Large intestine (tissue), 3 donors: ENCODE results near the gene YPEL1. TPM values are rescaled to one million over a fixed set of nuclear protein-coding genes. Genes with fewer than 3 reads are reported as not detected.
A peak's percentile ranks its signal among the peaks of the same experiment; 100 is the strongest.

Source experiments
- DNase-seq, 2 donors: peaks; one replicate each; pipeline versions ENCODE4 v3.0.0 to v3.0.0-alpha.2; 2013
- H3K27ac ChIP-seq: one replicate; pipeline ENCODE4 v1.5.1; 2013; ENCODE audit warnings: low read length
- H3K27me3 ChIP-seq: 2 replicates; pipeline ENCODE4 v1.6.1; 2013; ENCODE audit warnings: low read length; ENCODE audit not compliant: control insufficient read depth, insufficient read depth
- H3K36me3 ChIP-seq: 2 replicates; pipeline ENCODE4 v1.6.1; 2013; ENCODE audit warnings: low read length; ENCODE audit not compliant: control insufficient read depth, insufficient read depth
- H3K4me1 ChIP-seq: one replicate; pipeline ENCODE4 v1.6.1; 2013; ENCODE audit warnings: low read length; ENCODE audit not compliant: control insufficient read depth, insufficient read depth
- H3K4me3 ChIP-seq: one replicate; pipeline ENCODE4 v1.5.1; 2013; ENCODE audit warnings: low read length
- H3K9me3 ChIP-seq: one replicate; pipeline ENCODE4 v1.6.1; 2013; ENCODE audit warnings: mild to moderate bottlenecking, low read depth, low read length, moderate library complexity; ENCODE audit not compliant: control insufficient read depth
- WGBS: methylation state at CpG from one replicate; pipeline ENCODE4 v1.1.5; 2013; ENCODE audit warnings: low lambda C conversion rate; ENCODE audit not compliant: insufficient coverage; 5-methylcytosine and 5-hydroxymethylcytosine counted together
- polyA plus RNA-seq: library from polyadenylated mRNA; unstranded; fragments of 120-200 nt; gene quantifications from one replicate; pipeline ENCODE4 v1.2.1, GENCODE V29; 2013

Gene YPEL1
- polyA plus RNA-seq, 1 donor, result 4.1 TPM

- Histone ChIP-seq H3K9me3 (no peaks in the 10 kb centered on the region), H3K4me3 (no peak overlapping the region), H3K4me1 (no peaks in the 10 kb centered on the region), H3K36me3 (no peaks in the 10 kb centered on the region), H3K27ac (no peak overlapping the region), H3K27me3 (no peaks in the 10 kb centered on the region)
- WGBS, result no CpG with 5 or more reads among the region's 14 CpGs
- peak; percentile 64 to 69 for DNase-seq
Observed at GRCh38 chr22:21712751-21713427, 22.7 kb downstream of the YPEL1 start.

GRCh38 chr22:21711851-21712250 lies 23.7 kb downstream of the YPEL1 start:
- Histone ChIP-seq H3K27ac (no peak overlapping the region), H3K4me1 (no peaks in the 10 kb centered on the region), H3K36me3 (no peaks in the 10 kb centered on the region), H3K9me3 (no peaks in the 10 kb centered on the region), H3K27me3 (no peaks in the 10 kb centered on the region), H3K4me3 (no peak overlapping the region)
- DNase-seq, result no peak
- 88% methylated on average over 3 of the region's 4 CpGs for WGBS

GRCh38 chr22:21710156-21710555 lies 25.4 kb downstream of the YPEL1 start:
- DNase-seq, result no peak
- no peaks in the 10 kb centered on the region for H3K4me1 ChIP-seq
- no peak overlapping the region for H3K4me3 ChIP-seq
- H3K27me3 ChIP-seq, result no peaks in the 10 kb centered on the region
- WGBS, result 100% methylated on average over 1 of the region's 7 CpGs
- H3K36me3 ChIP-seq, result no peaks in the 10 kb centered on the region
- no peak overlapping the region for H3K27ac ChIP-seq
- H3K9me3 ChIP-seq, result no peaks in the 10 kb centered on the region

- no peaks in the 10 kb centered on the region for H3K4me1 ChIP-seq
- no peaks in the 10 kb centered on the region for H3K9me3 ChIP-seq
- DNase-seq, result no peak
- no peak overlapping the region for H3K4me3 ChIP-seq
- no peaks in the 10 kb centered on the region for H3K36me3 ChIP-seq
- no peaks in the 10 kb centered on the region for H3K27me3 ChIP-seq
- 80% methylated on average over 1 of the region's 8 CpGs for WGBS
- no peak overlapping the region for H3K27ac ChIP-seq
Observed at GRCh38 chr22:21709688-21710087, 25.9 kb downstream of the YPEL1 start.

- no peak overlapping the region for H3K27ac ChIP-seq
- no peak overlapping the region for H3K4me3 ChIP-seq
- H3K4me1 ChIP-seq, result no peaks in the 10 kb centered on the region
- H3K36me3 ChIP-seq, result no peaks in the 10 kb centered on the region
- DNase-seq, result no peak
- no peaks in the 10 kb centered on the region for H3K27me3 ChIP-seq
- WGBS, result no CpG with 5 or more reads among the region's 6 CpGs
- no peaks in the 10 kb centered on the region for H3K9me3 ChIP-seq
Observed at GRCh38 chr22:21708960-21709359, 26.6 kb downstream of the YPEL1 start.

- Histone ChIP-seq H3K4me1 (no peaks in the 10 kb centered on the region), H3K27ac (no peak overlapping the region), H3K4me3 (no peak overlapping the region), H3K9me3 (no peaks in the 10 kb centered on the region), H3K27me3 (no peaks in the 10 kb centered on the region), H3K36me3 (peaks cover 3% of the 10 kb centered on the region)
- DNase-seq, result no peak
- no CpG with 5 or more reads among the region's 3 CpGs for WGBS
Observed at GRCh38 chr22:21707677-21708076, 27.9 kb downstream of the YPEL1 start.

GRCh38 chr22:21703684-21704316 lies 31.8 kb downstream of the YPEL1 start:
- DNase-seq, result no peak
- Histone ChIP-seq H3K27me3 (no peaks in the 10 kb centered on the region), H3K4me3 (no peak overlapping the region), H3K9me3 (no peaks in the 10 kb centered on the region), H3K4me1 (no peaks in the 10 kb centered on the region), H3K36me3 (peaks cover 9% of the 10 kb centered on the region), H3K27ac (no peak overlapping the region)
- no CpG with 5 or more reads among the region's 31 CpGs for WGBS

- no peaks in the 10 kb centered on the region for H3K4me1 ChIP-seq
Observed at GRCh38 chr22:21702700-21703683, 32.6 kb downstream of the YPEL1 start.

GRCh38 chr22:21702094-21702493 lies 33.5 kb downstream of the YPEL1 start:
- no peaks in the 10 kb centered on the region for H3K27me3 ChIP-seq
- H3K36me3 ChIP-seq, result peaks cover 17% of the 10 kb centered on the region
- no peak overlapping the region for H3K4me3 ChIP-seq
- DNase-seq, result no peak
- no peaks in the 10 kb centered on the region for H3K9me3 ChIP-seq
- no peak overlapping the region for H3K27ac ChIP-seq
- no peaks in the 10 kb centered on the region for H3K4me1 ChIP-seq
- no CpG with 5 or more reads among the region's 6 CpGs for WGBS

More at GRCh38 chr22:21702700-21703683, 32.6 kb downstream of the YPEL1 start:
- WGBS, result no CpG with 5 or more reads among the region's 30 CpGs
- Histone ChIP-seq H3K27me3 (no peaks in the 10 kb centered on the region), H3K4me3 (no peak overlapping the region), H3K36me3 (peaks cover 12% of the 10 kb centered on the region), H3K27ac (no peak overlapping the region), H3K9me3 (no peaks in the 10 kb centered on the region)
- no peak for DNase-seq

- Histone ChIP-seq H3K9me3 (no peaks in the 10 kb centered on the region), H3K27ac (no peak overlapping the region), H3K4me3 (no peak overlapping the region), H3K27me3 (no peaks in the 10 kb centered on the region), H3K4me1 (no peaks in the 10 kb centered on the region), H3K36me3 (peaks cover 23% of the 10 kb centered on the region)
- DNase-seq, result no peak
- no CpG with 5 or more reads among the region's 7 CpGs for WGBS
Observed at GRCh38 chr22:21701384-21701971, 34.1 kb downstream of the YPEL1 start.
